ENCODE results near the gene SNAP47. TPM values are rescaled to one million over a fixed set of nuclear protein-coding genes. Genes with fewer than 3 reads are reported as not detected.

Gene SNAP47
- total RNA-seq, 1 donor from 2014 or later = 29.6 TPM

DNA sequence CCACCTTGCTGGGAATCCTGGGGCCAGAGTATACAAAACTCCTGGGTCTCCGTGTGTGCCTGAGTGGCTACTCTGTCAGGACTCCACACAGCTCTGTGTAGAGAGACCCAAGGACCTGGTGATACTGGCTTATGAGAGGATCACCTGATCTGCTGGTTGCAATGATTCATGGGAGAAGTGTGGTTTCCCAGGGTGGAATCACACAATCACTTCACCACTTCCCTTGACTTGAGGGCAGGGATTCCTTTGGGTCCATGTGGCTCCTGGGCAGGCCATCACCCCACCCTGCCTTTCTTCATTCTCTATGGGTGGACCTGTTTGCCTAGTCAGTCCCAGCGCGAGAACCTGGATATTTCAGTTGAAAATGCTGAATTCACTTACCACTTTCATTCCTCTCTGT is 93.6 kb downstream of the SNAP47 start:
- H3K36me3 Mint-ChIP-seq (ENCODE audit: unreplicated experiment) = no peaks in the 10 kb centered on the region
- H3K9me3 Mint-ChIP-seq (ENCODE audit: unreplicated experiment) = peaks cover 7% of the 10 kb centered on the region
- H3K4me1 Mint-ChIP-seq (ENCODE audit: unreplicated experiment) = no peaks in the 10 kb centered on the region
- peaks cover 72% of the 10 kb centered on the region for H3K27me3 Mint-ChIP-seq (ENCODE audit: unreplicated experiment)
- no peak for DNase-seq (ENCODE audit: extremely low spot score, unreplicated experiment)
- TF ChIP-seq, protein P1, sequence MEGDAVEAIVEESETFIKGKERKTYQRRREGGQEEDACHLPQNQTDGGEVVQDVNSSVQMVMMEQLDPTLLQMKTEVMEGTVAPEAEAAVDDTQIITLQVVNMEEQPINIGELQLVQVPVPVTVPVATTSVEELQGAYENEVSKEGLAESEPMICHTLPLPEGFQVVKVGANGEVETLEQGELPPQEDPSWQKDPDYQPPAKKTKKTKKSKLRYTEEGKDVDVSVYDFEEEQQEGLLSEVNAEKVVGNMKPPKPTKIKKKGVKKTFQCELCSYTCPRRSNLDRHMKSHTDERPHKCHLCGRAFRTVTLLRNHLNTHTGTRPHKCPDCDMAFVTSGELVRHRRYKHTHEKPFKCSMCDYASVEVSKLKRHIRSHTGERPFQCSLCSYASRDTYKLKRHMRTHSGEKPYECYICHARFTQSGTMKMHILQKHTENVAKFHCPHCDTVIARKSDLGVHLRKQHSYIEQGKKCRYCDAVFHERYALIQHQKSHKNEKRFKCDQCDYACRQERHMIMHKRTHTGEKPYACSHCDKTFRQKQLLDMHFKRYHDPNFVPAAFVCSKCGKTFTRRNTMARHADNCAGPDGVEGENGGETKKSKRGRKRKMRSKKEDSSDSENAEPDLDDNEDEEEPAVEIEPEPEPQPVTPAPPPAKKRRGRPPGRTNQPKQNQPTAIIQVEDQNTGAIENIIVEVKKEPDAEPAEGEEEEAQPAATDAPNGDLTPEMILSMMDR (IDR thresholded peaks at IDR 0.05) = no peak
- H3K4me3 Mint-ChIP-seq (ENCODE audit: unreplicated experiment) = no peak overlapping the region
- H3K27ac Mint-ChIP-seq (ENCODE audit: unreplicated experiment) = no peak overlapping the region

Other genes with a start within 250 kb of the SNAP47 start
- gene ZNF678, start 171.9 kb upstream of the SNAP47 start, total RNA-seq = 6.8 and 6.9 TPM in 2 replicates
- gene JMJD4, start 133 bp upstream of the SNAP47 start, total RNA-seq = 18.2 and 20.7 TPM in 2 replicates
- gene PRSS38, start 80.2 kb downstream of the SNAP47 start, total RNA-seq = not detected in 2 replicates
- 4.8 and 4.9 TPM in 2 replicates for gene WNT9A, start 212.5 kb downstream of the SNAP47 start, total RNA-seq